SK-N-SH (cell line): ENCODE results near the gene PTX3. TPM values are rescaled to one million over a fixed set of nuclear protein-coding genes. Genes with fewer than 3 reads are reported as not detected.

ENCODE experiments used
- CTCF ChIA-PET: fragments of 300-600, 350-600 bp; formaldehyde crosslinking; extraction: SDS; loops from one replicate; lab custom pipeline; 2021; lab: Yijun Ruan, JAX
- POLR2A ChIA-PET: fragments of 350-600 bp; sonication (Branson Sonifier 250); formaldehyde crosslinking; extraction: SDS; loops from one replicate; lab custom pipeline; 2020; ENCODE audit warnings: antibody characterized with exemption, inconsistent platforms; lab: Yijun Ruan, JAX
- DNase-seq: peaks from one replicate; pipeline ENCODE4 v3.0.0; 2012
- H2AFZ ChIP-seq: fragments of 200-600 bp; sonication (generic); 2 replicates; pipeline ENCODE4 v1.8.1; 2016; ENCODE audit warnings: antibody characterized with exemption, mild to moderate bottlenecking, low read depth
- H3F3A ChIP-seq: fragments of 200-600 bp; sonication (generic); replicated peaks from 2 replicates; pipeline ENCODE3; 2016; ENCODE audit warnings: antibody characterized with exemption, mild to moderate bottlenecking; ENCODE audit not compliant: insufficient read depth
- H3K27ac ChIP-seq, 2 experiments: fragments of 200-500 bp in 1 of 2; fragments of 200-600 bp in 1 of 2; sonication (Bioruptor generic) in 1 of 2; sonication (generic), shearing (Covaris generic) in 1 of 2; 2 replicates each; pipeline versions ENCODE4 v1.5.1 to v1.6.1; 2014 to 2016; ENCODE audit warnings: low read depth in 2 of 2, inconsistent platforms in 1 of 2, low read length in 1 of 2, mild to moderate bottlenecking in 1 of 2, mixed read lengths in 1 of 2
- H3K27me3 ChIP-seq: fragments of 200-600 bp; sonication (generic), shearing (Covaris generic); 2 replicates; pipeline ENCODE4 v1.6.1; 2016; ENCODE audit warnings: mixed run types; ENCODE audit not compliant: insufficient read depth
- H3K36me3 ChIP-seq, 2 experiments: fragments of 200-500 bp in 1 of 2; fragments of 200-600 bp in 1 of 2; sonication (Bioruptor generic) in 1 of 2; sonication (generic) in 1 of 2; replicated peaks in 1 of 2; 2 replicates each; pipeline versions ENCODE3 to v1.5.1; 2014 to 2016; ENCODE audit warnings: low read length in 1 of 2, mild to moderate bottlenecking in 1 of 2; ENCODE audit not compliant: insufficient read depth in 2 of 2, control insufficient read depth in 1 of 2
- H3K4me1 ChIP-seq, 2 experiments: fragments of 200-500 bp in 1 of 2; fragments of 200-600 bp in 1 of 2; sonication (Bioruptor generic) in 1 of 2; sonication (generic), shearing (Covaris generic) in 1 of 2; 2 replicates each; pipeline versions ENCODE4 v1.5.1 to v1.6.1; 2014 to 2016; ENCODE audit warnings: low read depth in 1 of 2, low read length in 1 of 2, mixed run types in 1 of 2; ENCODE audit not compliant: insufficient read depth in 2 of 2, control insufficient read depth in 1 of 2
- H3K4me2 ChIP-seq: fragments of 200-600 bp; sonication (generic), shearing (Covaris generic); 2 replicates; pipeline ENCODE4 v1.6.1; 2017; ENCODE audit warnings: mixed run types
- H3K4me3 ChIP-seq, 2 experiments: fragments of 200-500 bp in 1 of 2; fragments of 200-600 bp in 1 of 2; sonication (Bioruptor generic) in 1 of 2; sonication (generic), shearing (Covaris generic) in 1 of 2; 2 replicates each; pipeline versions ENCODE4 v1.5.1 to v1.8.1; 2014 to 2016; ENCODE audit warnings: low read depth in 2 of 2, inconsistent platforms in 1 of 2, low read length in 1 of 2, mild to moderate bottlenecking in 1 of 2, mixed read lengths in 1 of 2, moderate library complexity in 1 of 2
- H3K79me2 ChIP-seq: fragments of 200-600 bp; sonication (generic); 2 replicates; pipeline ENCODE4 v1.8.1; 2017; ENCODE audit warnings: mild to moderate bottlenecking; ENCODE audit not compliant: insufficient read depth
- H3K9ac ChIP-seq: fragments of 200-600 bp; sonication (generic); 2 replicates; pipeline ENCODE4 v1.6.1; 2017; ENCODE audit warnings: mixed run types
- H3K9me2 ChIP-seq: fragments of 200-600 bp; sonication (generic); 2 replicates; pipeline ENCODE4 v1.6.1; 2017; ENCODE audit warnings: mixed run types
- H3K9me3 ChIP-seq: fragments of 200-600 bp; sonication (generic); 2 replicates; pipeline ENCODE4 v1.6.1; 2017; ENCODE audit warnings: mixed run types, mild to moderate bottlenecking, moderate library complexity
- H4K20me1 ChIP-seq: fragments of 200-600 bp; sonication (generic); 2 replicates; pipeline ENCODE4 v1.6.1; 2017; ENCODE audit warnings: mild to moderate bottlenecking, mixed run types; ENCODE audit not compliant: insufficient read depth
- CTCF ChIP-seq: fragments of 200-600 bp; sonication (generic); IDR thresholded peaks from 2 replicates; pipeline ENCODE4 v1.6.1; 2017; ENCODE audit warnings: antibody characterized with exemption, mild to moderate bottlenecking, moderate library complexity
- ELF1 ChIP-seq: IDR thresholded peaks from 2 replicates; pipeline ENCODE4 v1.4.0; 2012
- EP300 ChIP-seq, 2 experiments: IDR thresholded peaks; 2 replicates each; pipeline versions ENCODE4 v1.4.0 to v1.6.1; 2012; ENCODE audit warnings: borderline replicate concordance in 1 of 2, low read depth in 1 of 2, low read length in 1 of 2
- EZH2phosphoT487 ChIP-seq: fragments of 200-600 bp; sonication (generic); IDR thresholded peaks from 2 replicates; pipeline ENCODE4 v1.6.1; 2017; ENCODE audit warnings: low read depth, mixed run types, mild to moderate bottlenecking, antibody characterized with exemption, moderate library complexity, borderline replicate concordance
- FOSL2 ChIP-seq: IDR thresholded peaks from 2 replicates; pipeline ENCODE4 v1.4.0; 2012; ENCODE audit warnings: low read depth, mild to moderate bottlenecking, moderate library complexity, borderline replicate concordance
- TAF1 ChIP-seq: IDR thresholded peaks from 2 replicates; pipeline ENCODE4 v1.6.1; 2012; ENCODE audit warnings: low read depth, mild to moderate bottlenecking, low read length, moderate library complexity, borderline replicate concordance
- YY1 ChIP-seq: IDR thresholded peaks from 2 replicates; pipeline ENCODE4 v1.4.0; 2012; ENCODE audit warnings: low read depth, mild to moderate bottlenecking
- WGBS: methylation state at CpG from one replicate; pipeline ENCODE4 v1.1.6; 2017; ENCODE audit warnings: low lambda C conversion rate; 5-methylcytosine and 5-hydroxymethylcytosine counted together
- polyA plus RNA-seq, 3 experiments: library from polyadenylated mRNA; depleted of rRNA; stranded (reverse); fragments of >200 nt; gene quantifications; 2 replicates each; pipeline ENCODE4 v1.2.3, GENCODE V29; 2012

PTX3 gene
- polyA plus RNA-seq, 1 of the 3 experiments (the other 2 are of a cell fraction), result 208 TPM

- TF ChIP-seq TAF1 (no peak), EZH2phosphoT487 (no peak), ELF1 (no peak)
- TF ChIP-seq, all 33 proteins: peak for 0
Measured at GRCh38 chr3:157464321-157464720, 27.7 kb downstream of the PTX3 start (continued).

- Histone ChIP-seq H3K9ac (no peak overlapping the region), H3F3A (no peaks in the 10 kb centered on the region), H3K4me3 (no peak overlapping the region), H4K20me1 (no peaks in the 10 kb centered on the region), H3K36me3 (peaks cover 0 to 10% of the 10 kb centered on the region in 2 experiments), H3K4me1 (peaks cover 0 to 15% of the 10 kb centered on the region in 2 experiments; a peak in 2 of 4 replicates), H3K79me2 (no peaks in the 10 kb centered on the region), H3K4me2 (no peak overlapping the region), H3K9me2 (no peaks in the 10 kb centered on the region), H3K9me3 (no peaks in the 10 kb centered on the region), H3K27ac (no peak overlapping the region), H2AFZ (no peak overlapping the region), H3K27me3 (no peaks in the 10 kb centered on the region)
- POLR2A ChIA-PET, result no interaction called here
- no peak for TF ChIP-seq EP300 (IDR thresholded peaks at IDR 0.05; ENCODE audit: borderline replicate concordance in 1 of 2, low read depth in 1 of 2, low read length in 1 of 2)
- no peak for TF ChIP-seq CTCF
- no peak for TF ChIP-seq YY1
- 81% methylated on average over 1 of the region's 1 CpG for WGBS
- CTCF ChIA-PET, result interaction anchor here (1.1 to 1.5 kb wide), 4 partner anchors 16 to 261 kb away, joined by 3 to 4 read pairs (median 3); no protein-coding TSS in a partner anchor
- DNase-seq, result peak; percentile 1
Measured at GRCh38 chr3:157465741-157466140, 29.1 kb downstream of the PTX3 start.

GRCh38 chr3:157467200-157467599 lies 30.6 kb downstream of the PTX3 start:
- Histone ChIP-seq H4K20me1 (no peaks in the 10 kb centered on the region), H3K4me2 (no peak overlapping the region), H3K36me3 (peaks cover 0 to 10% of the 10 kb centered on the region in 2 experiments), H3K9me3 (no peaks in the 10 kb centered on the region), H3K4me3 (no peak overlapping the region), H3K9ac (no peak overlapping the region), H3K27me3 (no peaks in the 10 kb centered on the region), H3K79me2 (no peaks in the 10 kb centered on the region), H3K9me2 (no peaks in the 10 kb centered on the region), H3K27ac (peak overlapping the region in 1 of 2 experiments; percentile 36; a peak in 2 of 4 replicates), H3F3A (no peaks in the 10 kb centered on the region), H2AFZ (no peak overlapping the region), H3K4me1 (peaks cover 0 to 14% of the 10 kb centered on the region in 2 experiments; a peak in 2 of 4 replicates)
- CTCF ChIA-PET, result no interaction called here
- no peak for DNase-seq
- POLR2A ChIA-PET, result no interaction called here
- WGBS, result 38% methylated on average over 1 of the region's 1 CpG
- TF ChIP-seq FOSL2 (peak; percentile 12; the same call in 1 of the 2 replicates), EP300 (IDR thresholded peaks at IDR 0.05; ENCODE audit: borderline replicate concordance in 1 of 2, low read depth in 1 of 2, low read length in 1 of 2) (no peak)
